Fibroblast of villous mesenchyme (primary cell): ENCODE measurements around the gene VSIG2. TPM values are rescaled to one million over a fixed set of nuclear protein-coding genes. Genes with fewer than 3 reads are reported as not detected.

Experiments used
- DNase-seq: peaks from one replicate; pipeline ENCODE4 v3.0.0-alpha.2; 2010; ENCODE audit warnings: low read depth
- H3K4me3 ChIP-seq: 2 replicates; pipeline ENCODE4 v1.5.1; 2011; ENCODE audit warnings: low read depth, mild to moderate bottlenecking, low read length
- CTCF ChIP-seq: IDR thresholded peaks from 2 replicates; pipeline ENCODE4 v1.5.1; 2012; ENCODE audit warnings: low read depth, mild to moderate bottlenecking, low read length; ENCODE audit not compliant: insufficient read depth
- total RNA-seq: library from RNA; depleted of rRNA; stranded (reverse); fragments of >200 nt; gene quantifications from 2 replicates; pipeline ENCODE4 v1.2.3, GENCODE V29; 2012

Gene VSIG2
- total RNA-seq, 1 donor, result under 0.01 TPM

GRCh38 chr11:124719534-124719933 is 32.5 kb downstream of the VSIG2 start:
- no peak overlapping the region for H3K4me3 ChIP-seq
- DNase-seq, result no peak
- TF ChIP-seq CTCF, result no peak

- no peak overlapping the region for H3K4me3 ChIP-seq
Measured at GRCh38 chr11:124718801-124719200, 33.3 kb downstream of the VSIG2 start.

GRCh38 chr11:124717786-124718651 is 34.0 kb downstream of the VSIG2 start:
- DNase-seq, result no peak
- peak overlapping the region; percentile 47 for H3K4me3 ChIP-seq
- no peak for TF ChIP-seq CTCF

More at GRCh38 chr11:124718801-124719200, 33.3 kb downstream of the VSIG2 start:
- TF ChIP-seq CTCF, result no peak
- no peak for DNase-seq

GRCh38 chr11:124717421-124717785 is 34.7 kb downstream of the VSIG2 start:
- peak overlapping the region; percentile 47 for H3K4me3 ChIP-seq
- no peak for DNase-seq
- no peak for TF ChIP-seq CTCF

- no peak for DNase-seq
- H3K4me3 ChIP-seq, result no peak overlapping the region
- TF ChIP-seq CTCF, result no peak
Measured at GRCh38 chr11:124716591-124716990, 35.5 kb downstream of the VSIG2 start.

- TF ChIP-seq CTCF, result no peak
- no peak for DNase-seq
- H3K4me3 ChIP-seq, result no peak overlapping the region
Measured at GRCh38 chr11:124712392-124712791, 39.7 kb downstream of the VSIG2 start.
